SW 1271 (cell line): ENCODE results near the gene ENPP7.

Experiments used
- DNase-seq, 2 experiments: peaks; one replicate each; lab custom pipeline; 2025; lab: John Stamatoyannopoulos, UW

The ENPP7 gene

GRCh38 chr17:79730769-79731483, at the start of gene ENPP7:
Gene ENPP7 (plus strand): TSS chr17:79730943. CDS start chr17:79731140, 197 bp downstream.
- no peak for DNase-seq

GRCh38 chr17:79681101-79681621, 49.6 kb upstream of the ENPP7 start:
- DNase-seq = no peak

- no peak for DNase-seq
Measured at GRCh38 chr17:79681628-79682261, 49.0 kb upstream of the ENPP7 start.

- DNase-seq = no peak
Measured at GRCh38 chr17:79683365-79683764, 47.4 kb upstream of the ENPP7 start.

GRCh38 chr17:79684132-79684985, 46.4 kb upstream of the ENPP7 start:
- DNase-seq = no peak

GRCh38 chr17:79685121-79685520, 45.6 kb upstream of the ENPP7 start:
- DNase-seq = no peak

GRCh38 chr17:79686476-79686875, 44.3 kb upstream of the ENPP7 start:
- no peak for DNase-seq

GRCh38 chr17:79690466-79690865, 40.3 kb upstream of the ENPP7 start:
- no peak for DNase-seq

GRCh38 chr17:79690988-79691836, 39.5 kb upstream of the ENPP7 start:
- no peak for DNase-seq

GRCh38 chr17:79691931-79692330, 38.8 kb upstream of the ENPP7 start:
- DNase-seq = no peak

GRCh38 chr17:79693419-79693818, 37.3 kb upstream of the ENPP7 start:
- no peak for DNase-seq

- no peak for DNase-seq
Measured at GRCh38 chr17:79695293-79695790, 35.4 kb upstream of the ENPP7 start.

- DNase-seq = no peak
Measured at GRCh38 chr17:79695797-79696609, 34.7 kb upstream of the ENPP7 start.

GRCh38 chr17:79696610-79696982, 34.1 kb upstream of the ENPP7 start:
- no peak for DNase-seq

- no peak for DNase-seq
Measured at GRCh38 chr17:79698146-79698846, 32.4 kb upstream of the ENPP7 start.

- no peak for DNase-seq
Measured at GRCh38 chr17:79699386-79700036, 31.2 kb upstream of the ENPP7 start.

GRCh38 chr17:79700592-79700991, 30.2 kb upstream of the ENPP7 start:
- DNase-seq = no peak

GRCh38 chr17:79702034-79702433, 28.7 kb upstream of the ENPP7 start:
- DNase-seq = no peak

- no peak for DNase-seq
Measured at GRCh38 chr17:79702550-79703236, 28.1 kb upstream of the ENPP7 start.
